HG02642 (cell line): ENCODE data around the gene PTGIR.

ENCODE experiments used
- ATAC-seq: cut with Tn5 transposase; IDR thresholded peaks from one replicate; pipeline ENCODE4 v1.9.1; 2021; ENCODE audit warnings: mild to moderate bottlenecking; ENCODE audit not compliant: unreplicated experiment, poor library complexity

PTGIR gene, protein sequence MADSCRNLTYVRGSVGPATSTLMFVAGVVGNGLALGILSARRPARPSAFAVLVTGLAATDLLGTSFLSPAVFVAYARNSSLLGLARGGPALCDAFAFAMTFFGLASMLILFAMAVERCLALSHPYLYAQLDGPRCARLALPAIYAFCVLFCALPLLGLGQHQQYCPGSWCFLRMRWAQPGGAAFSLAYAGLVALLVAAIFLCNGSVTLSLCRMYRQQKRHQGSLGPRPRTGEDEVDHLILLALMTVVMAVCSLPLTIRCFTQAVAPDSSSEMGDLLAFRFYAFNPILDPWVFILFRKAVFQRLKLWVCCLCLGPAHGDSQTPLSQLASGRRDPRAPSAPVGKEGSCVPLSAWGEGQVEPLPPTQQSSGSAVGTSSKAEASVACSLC

DNA sequence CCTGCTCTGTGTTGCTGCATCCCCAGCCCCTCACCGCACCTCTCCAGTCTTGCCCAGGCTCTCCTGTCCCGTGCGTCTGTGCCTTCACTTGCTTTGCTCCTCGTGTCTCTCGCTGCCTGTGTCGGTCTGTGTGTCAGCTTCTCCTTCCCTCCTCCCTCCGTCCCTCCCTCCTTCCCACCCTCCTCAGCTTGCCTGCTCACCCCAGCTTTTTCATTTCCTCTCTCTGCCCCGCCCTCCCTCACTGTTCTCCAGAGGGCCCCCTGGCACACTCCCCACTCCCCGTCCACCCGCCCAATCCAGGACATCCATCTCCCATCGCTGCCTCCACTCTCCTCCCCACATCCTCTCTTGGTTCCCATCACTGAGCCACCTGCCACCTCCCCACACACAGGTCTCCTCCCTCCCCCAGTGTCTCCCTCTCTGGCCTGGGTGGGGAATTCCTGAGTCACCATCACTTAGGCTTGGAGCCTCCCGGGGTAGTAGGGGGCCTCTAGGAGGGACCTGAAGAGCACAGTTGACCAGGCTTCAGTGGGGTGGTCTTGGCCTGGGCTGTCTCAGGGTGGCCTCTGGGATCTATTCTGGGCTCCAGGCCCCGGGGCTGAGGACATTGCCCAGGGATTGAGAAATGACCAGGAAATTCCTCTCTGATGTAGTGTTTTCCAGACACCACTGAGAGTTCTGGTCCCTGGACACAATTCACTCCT lies at the start of gene PTGIR:
Gene PTGIR, minus strand, starts transcription at position 132 of the 704 bp plus-strand sequence. CDS start 864 bp downstream, outside the sequence.
- ATAC-seq = no peak

DNA sequence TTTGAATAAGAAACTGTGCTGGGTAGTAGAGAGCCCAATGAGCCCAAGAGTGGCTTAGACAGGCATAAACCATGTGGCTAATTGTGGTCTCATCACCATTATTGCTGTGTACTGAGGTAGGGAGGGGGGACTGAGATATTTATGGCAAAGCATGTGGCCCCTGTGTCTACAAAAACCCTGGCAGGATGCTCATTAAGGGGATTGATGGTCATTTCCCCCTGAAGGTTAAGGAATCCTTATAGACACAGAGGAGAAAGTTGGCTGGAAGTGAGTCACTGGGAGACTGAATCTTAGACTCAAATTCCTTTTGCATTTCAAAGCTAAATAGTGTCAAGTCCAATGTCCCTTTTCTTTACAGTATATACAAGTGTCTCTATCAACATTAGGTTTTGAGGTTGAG lies 45.9 kb upstream of the PTGIR start:
- no peak for ATAC-seq

DNA sequence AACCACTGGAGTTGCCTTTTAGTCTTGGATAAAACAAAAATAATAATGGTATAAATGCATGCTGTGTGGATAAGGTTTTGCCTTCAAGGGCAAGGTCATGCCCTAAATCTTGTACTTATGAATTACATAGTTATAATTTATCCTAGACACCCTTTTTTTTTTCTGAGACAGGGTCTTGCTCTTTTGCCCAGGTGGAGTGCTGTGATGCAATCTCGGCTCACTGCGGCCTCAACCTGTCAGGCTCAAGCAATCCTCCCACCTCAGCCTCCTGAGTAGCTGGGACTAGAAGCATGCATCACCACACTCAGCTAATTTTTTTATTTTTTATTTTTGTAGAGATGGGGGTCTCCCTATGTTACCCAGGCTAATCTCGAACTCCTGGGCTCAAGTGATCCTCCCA lies 43.8 kb upstream of the PTGIR start:
- no peak for ATAC-seq

DNA sequence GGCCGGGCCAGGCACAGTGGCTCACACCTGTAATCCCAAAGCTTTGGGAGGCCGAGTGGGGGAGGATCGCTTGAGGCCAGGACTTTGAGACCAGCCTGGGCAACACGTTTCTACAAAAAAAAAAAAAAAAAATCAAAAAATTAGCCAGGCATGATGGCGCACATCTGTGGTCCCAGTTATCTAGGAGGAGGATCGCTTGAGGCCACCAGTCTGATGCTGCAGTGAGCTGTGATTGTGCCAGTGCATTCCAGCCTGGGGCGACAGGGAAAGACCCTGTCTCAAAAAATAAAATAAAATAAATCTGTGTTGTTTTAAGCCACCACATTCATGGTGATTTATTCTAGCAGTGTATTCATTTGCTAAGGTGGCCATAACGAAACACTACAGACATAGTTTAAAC lies 40.2 kb upstream of the PTGIR start:
- ATAC-seq = no peak

DNA sequence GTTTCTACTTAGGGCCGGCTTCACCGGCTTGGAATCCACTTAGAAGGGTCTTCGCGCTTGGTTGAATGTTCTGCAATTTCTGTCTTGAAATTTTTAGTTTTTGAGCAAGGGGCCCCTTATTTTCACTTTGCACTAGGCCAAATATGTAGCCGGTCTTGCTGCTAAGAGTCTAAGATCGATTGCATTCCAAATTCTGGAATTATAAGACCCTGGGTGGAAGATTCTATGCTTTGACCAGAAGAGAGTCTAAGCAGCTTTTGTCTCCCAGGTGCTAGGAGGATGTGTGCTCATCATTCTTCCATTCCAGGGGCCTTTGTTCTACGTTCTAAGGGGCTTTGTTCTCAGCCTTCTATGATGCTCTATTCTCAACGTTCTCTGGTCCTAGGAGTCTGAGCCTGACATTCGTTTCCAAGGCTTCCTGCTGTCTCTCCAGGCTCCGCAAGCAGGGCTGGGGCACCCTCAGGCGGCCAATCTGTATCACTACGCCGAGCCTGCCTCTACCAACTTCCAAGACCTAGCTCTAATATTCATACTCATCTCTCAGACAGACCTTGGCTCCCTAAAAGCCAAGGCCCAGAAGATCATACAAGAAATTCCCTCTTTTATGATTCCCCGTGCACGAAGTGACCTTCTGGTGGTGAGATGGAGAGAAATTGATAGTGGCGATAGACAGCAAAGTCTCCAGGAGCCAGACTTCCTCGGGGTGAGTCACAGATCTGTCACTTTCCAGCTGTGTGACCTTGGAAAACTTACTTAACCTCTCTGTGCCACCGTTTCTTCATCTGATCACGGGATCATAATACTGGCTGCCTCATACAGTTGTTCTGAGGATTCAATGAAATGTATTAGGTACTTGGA lies 37.1 kb upstream of the PTGIR start:
- peak; percentile 17 for ATAC-seq

DNA sequence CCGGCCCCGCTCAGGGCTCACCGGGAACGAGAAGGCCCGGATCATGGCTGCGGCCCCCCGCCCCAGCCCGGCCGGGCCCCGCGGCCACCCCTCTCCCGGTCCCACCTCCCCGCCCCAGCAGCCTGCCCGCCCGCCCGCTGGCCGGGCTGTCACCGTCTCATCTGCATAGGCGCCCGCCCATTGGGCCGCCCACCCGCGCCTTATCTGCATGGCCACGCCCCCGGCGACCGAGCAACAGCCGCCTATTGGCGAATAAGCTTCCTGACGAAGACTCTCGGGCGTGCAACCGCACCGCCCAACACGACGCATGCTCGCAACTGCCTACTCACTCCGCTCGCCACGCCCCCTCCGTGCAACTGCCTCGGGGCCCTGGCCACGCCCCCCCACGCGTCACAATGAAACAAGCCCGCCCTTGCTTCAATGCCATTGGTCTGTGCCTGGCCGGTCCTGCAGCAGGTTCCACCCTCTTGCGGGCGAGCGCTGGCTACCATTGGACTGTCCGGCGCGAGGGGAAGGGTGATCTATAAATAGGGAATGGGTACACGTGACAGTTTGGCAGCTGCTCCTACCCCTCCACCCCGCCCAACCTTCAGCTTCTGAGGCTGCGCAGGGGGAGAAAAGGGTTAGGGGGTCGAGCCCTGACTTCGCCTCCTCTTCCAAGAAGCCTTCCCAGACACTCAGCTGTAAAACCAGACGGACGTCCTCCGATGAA lies 36.3 kb upstream of the PTGIR start, which contains the start of gene DACT3:
Gene DACT3, minus strand, starts transcription at position 163 of the 712 bp plus-strand sequence. Its CDS starts 118 bp downstream, at position 45.
- ATAC-seq = peak; percentile 94

DNA sequence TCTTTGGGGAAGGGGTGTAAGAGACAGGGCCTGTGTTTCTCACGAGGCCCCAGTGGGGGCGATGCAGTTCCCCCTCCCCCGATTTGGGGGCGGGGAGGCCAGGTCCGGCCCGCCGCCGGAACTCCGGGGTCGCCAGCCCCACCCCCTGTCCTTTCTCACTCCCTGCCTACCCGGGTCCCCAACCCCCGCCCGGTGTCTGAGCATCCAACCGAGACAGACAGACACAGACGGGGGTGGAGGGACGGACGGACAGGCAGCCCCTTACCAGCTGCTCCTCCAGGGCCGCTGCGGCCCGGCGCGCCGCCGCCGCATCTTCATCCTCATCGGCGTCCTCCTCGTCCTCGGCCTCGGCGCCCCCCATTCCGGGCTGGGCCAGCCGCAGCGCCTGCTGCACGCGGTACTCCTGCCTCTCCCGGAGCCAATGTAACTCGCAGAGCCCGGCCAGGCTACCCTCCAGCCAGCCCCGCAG lies 35.7 kb upstream of the PTGIR start:
- no peak for ATAC-seq

DNA sequence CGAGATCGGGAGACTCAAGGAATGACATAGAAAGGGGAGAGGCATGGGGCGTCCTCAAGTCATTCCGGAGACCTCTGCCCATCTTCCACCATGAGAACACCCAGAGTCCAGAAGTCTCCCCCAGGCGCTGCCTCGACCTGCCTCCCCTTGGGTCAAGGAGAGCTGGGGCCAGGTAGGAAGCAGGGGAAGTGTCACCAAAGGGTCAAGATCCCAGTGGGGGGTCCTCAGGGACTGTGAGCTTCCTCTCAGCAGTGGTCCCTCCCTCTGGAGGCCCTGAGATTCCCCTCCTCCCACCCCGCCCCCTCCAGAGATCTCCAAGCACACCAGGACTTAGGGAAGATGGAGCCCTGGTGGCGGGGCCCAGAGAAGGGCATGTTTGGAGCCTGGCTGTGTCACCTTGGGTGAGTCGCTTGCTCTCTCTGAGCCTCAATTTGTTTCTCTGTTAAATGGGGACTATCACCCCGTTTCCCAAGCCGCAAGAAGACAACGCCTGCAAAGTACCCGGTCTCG lies 35.2 kb upstream of the PTGIR start:
- no peak for ATAC-seq

DNA sequence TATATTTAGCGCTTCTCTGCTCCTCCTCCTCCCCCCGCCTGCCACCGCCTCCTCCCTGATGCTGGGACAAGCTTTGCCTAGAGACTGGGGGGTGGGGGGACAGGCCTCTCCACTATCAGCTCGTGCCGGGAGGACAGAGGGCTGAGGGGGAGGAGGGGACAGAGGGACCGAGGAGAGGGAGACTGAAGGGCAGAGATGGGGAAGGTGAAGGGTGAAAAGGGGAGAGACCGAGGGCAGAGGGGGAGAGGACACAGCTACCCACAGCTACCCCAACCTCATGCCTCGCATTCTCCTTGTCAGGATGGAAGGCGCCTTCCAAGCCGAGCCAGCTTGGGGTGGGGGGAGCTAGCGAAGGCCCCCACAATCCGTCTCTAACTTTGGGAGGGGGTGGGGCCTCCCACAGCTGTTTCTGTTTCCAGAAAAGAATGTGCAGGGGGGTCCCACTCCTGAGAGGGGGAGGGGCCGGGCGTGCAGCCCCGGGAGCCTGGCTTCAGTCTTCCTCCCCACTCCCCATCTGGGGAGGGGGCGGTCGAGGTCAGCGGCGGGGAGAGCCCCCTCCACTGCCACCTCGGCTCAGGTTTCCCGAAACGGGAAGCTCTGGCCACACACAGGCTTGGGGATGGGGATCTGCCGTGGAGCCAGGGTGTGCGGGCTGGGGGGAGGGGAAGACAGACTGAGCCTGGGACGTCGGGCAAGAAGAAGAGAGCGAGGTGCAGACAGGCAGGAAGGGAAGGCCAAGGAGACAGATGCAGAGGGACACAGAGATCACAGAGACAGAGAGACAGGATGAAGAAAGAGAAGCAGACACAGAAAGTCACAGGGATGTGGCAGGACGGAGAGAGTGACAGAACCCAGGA lies 34.5 kb upstream of the PTGIR start:
- no peak for ATAC-seq

DNA sequence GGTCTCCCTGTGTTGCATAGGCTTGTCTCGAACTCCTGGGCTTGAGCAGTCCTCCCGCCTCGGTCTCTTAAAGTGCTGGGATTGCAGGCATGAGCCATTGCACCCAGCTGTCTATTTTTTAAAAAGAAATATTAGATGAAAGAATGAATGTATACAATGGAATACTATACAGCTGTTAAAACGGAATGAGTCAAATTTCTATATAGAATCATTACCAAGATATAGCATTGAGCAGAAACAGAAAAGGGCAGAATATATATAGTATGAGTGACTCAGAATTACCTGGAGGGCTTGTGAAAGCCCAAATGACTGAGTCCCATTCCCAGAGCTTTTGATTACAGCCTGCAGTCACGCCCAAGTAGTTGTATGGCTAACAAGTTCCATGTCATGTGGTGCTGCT lies 31.7 kb upstream of the PTGIR start:
- no peak for ATAC-seq

DNA sequence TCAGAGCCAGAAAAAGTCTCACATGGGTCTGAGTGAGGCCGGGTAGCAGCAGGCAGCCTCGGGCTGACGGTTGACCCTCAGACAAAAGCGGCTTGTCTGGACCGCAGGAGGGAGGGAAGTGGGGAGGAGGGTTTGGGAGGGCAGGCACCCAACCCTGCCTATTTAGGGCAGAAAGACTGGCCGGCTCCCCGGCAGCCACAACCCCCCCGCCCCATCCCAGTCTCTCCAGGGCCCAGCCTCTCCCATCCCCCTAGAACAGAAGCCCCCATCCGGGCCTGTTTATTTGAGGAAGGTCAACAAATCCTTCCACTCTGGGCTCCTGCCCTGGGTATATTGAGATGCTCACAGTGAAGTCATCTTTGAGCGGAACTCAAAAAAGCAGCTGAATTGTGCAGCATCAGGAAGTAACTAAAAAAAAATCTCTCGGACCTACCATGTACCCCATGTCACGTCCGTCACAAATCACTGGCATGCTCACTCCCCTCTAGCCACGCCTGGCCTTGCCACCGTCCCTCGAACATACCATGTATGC lies 29.8 kb upstream of the PTGIR start:
- no peak for ATAC-seq

DNA sequence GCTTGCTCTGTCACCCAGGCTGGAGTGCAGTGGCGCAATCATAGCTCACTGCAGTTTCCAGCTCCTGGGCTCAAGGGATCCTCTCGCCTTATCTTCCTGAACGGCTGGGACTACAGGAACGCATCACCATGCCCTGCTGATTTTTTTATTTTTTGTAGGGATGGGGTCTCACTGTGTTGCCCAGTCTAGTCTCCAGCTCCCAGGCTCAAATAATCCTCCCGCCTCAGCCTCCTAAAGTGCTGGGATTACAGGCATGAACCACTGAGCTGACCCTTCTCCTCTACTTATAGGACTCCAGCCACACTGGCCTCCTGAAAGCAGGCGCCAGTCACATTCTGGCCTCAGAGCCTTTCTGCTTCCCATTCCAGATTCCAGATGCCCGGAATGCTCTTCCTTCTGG lies 25.6 kb upstream of the PTGIR start:
- no peak for ATAC-seq

DNA sequence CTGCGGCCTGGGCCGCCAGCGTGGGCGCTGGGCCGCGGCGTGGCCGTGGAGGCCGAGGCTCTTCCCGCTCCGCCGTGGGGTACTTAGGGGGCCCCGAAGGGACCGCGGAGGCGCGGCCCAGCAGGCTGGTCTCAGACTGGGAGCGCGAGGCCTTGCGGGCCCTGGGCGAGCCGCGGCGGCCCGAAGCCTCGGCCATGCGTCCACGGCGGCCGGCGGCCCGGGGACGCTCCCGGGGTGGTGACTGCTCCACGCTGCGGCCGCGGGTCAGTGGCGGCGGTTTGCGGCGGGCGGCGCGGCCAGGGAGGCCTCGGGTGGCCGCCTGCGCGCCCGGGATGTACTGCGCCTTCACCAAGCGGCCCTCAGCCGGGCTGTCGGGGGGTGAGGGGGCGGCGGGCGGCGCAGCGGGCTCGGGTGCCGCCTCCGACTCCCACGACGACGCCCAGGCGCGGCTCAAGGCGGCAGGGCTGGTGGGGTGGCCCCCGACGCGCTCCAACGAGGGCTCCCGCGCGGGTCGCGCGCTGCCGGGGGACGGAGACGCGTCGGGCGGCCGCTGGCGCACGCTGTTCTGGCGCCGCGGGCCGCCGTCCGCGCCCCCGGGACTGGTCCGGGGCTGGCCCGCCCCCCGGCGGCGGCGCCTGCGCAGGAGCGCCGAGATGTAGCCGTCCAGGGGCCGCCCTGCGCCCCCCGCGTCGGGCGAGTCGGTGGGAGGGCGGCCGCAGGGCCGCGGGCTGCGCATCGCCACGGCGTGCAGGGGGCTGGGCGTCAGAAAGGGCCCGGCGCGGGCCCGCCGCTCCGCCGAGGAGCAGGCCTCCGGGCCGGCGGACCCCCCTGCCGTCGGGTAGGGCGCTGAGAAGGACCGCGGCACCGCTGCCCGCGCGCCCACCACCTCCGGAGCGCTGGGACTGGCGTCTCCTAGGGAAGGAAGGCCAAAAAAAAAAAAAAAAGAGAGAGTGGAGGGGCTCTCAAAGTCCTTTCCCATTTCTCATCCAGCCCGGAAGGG lies 24.4 kb upstream of the PTGIR start:
- no peak for ATAC-seq

DNA sequence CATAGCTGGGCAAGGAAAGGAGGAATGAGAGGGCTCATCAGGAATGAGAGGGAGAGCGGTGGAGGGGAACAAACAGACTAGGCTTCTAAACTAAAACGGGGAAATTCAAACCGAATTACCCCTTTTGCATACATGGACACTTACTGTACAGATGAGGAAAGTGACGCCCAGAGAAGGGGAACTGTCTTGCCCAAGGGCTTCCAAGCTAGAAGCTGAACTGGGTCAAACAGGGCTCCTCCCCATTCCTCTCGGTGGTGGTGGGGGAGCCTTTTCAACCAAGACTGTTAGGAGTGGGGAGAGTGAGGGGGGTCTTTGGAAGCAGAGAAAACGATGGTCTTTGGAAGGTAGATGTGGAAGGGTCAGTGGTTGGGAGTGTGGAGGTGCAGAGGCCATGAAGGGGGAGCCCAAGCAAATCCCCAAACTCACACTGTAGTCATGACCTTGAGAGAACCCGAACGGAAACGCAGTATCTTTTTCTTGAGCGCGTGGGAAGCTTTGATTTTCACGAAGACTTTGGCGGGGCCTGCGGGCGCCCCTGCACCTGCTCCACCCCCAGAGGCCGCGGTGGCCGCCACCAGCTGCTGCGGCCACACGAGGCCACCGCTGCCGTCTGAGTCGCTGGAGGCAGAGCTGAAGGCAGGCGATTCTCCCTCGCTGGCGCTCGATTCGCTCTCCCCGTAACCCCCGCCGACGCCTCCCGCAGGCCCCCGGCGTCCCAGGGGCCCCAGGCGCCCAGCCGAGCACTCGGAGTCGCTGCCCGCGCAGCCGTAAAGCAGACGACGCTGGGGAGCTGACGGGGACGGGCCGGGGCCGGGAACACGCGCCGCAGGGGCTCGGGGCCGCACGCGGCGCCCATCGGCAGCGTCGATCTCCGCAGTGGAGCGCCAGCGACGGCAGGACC lies 23.4 kb upstream of the PTGIR start:
- ATAC-seq = no peak

DNA sequence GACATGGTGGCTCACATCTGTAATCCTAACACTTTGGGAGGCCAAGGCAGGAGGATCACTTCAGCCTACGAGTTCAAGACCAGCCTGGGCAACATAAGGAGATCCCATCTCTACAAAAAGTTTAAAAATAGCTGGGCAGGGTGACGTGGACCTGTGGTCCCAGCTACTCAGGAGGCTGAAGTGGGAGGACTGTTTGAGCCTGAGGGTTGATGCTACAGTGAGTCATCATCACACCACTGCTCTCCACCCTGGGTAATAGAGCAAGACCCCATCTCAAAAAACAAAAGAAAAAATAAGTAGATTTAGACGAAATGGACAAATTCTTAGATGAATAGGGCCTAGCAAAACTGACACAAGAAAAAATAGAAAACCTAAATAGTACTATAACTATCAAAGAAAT lies 21.5 kb upstream of the PTGIR start:
- ATAC-seq = no peak

DNA sequence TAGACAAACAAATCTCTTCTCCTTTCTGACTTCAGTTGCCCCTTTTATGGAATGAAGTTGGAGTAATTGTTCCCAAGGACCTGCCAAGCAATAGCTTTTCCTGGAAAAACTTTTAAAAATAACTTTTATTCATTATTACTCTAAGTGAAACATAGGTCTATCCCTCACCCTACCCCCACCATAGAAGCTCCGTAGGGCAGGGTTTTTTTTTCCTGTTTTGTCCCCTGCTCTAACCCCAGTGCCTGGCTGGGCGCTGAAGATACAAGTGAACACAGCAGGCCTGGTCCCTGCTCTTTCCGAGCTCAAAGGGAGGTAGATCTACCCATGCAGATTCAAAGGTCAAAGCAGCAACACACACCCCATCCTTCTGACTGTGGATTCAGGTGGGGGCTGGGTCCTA lies 19.8 kb upstream of the PTGIR start:
- ATAC-seq = no peak
